GM12865 (cell line): ENCODE measurements around the gene QRFP.
A peak's percentile ranks its signal among the peaks of the same experiment; 100 is the strongest.

ENCODE experiments used
- DNase-seq: peaks from one replicate; pipeline ENCODE4 v3.0.0; 2010; ENCODE audit warnings: low read depth
- H3K4me3 ChIP-seq: 2 replicates; pipeline ENCODE4 v1.5.1; 2011; ENCODE audit warnings: mild to moderate bottlenecking, low read depth, low read length, control low read depth
- TF ChIP-seq, protein P1 (sequence below): IDR thresholded peaks from 2 replicates; pipeline ENCODE4 v1.5.1; 2011; ENCODE audit warnings: low read length, control low read depth, low read depth, inconsistent platforms; ENCODE audit not compliant: insufficient read depth; ENCODE audit errors: missing control alignments

QRFP gene

GRCh38 chr9:130933114-130934046 is 36.8 kb upstream of the QRFP start:
- H3K4me3 ChIP-seq: no peak overlapping the region
- no peak for DNase-seq
- TF ChIP-seq, protein P1, sequence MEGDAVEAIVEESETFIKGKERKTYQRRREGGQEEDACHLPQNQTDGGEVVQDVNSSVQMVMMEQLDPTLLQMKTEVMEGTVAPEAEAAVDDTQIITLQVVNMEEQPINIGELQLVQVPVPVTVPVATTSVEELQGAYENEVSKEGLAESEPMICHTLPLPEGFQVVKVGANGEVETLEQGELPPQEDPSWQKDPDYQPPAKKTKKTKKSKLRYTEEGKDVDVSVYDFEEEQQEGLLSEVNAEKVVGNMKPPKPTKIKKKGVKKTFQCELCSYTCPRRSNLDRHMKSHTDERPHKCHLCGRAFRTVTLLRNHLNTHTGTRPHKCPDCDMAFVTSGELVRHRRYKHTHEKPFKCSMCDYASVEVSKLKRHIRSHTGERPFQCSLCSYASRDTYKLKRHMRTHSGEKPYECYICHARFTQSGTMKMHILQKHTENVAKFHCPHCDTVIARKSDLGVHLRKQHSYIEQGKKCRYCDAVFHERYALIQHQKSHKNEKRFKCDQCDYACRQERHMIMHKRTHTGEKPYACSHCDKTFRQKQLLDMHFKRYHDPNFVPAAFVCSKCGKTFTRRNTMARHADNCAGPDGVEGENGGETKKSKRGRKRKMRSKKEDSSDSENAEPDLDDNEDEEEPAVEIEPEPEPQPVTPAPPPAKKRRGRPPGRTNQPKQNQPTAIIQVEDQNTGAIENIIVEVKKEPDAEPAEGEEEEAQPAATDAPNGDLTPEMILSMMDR: no peak

GRCh38 chr9:130932255-130933079 is 35.9 kb upstream of the QRFP start:
- TF ChIP-seq, protein P1: no peak
- no peak overlapping the region for H3K4me3 ChIP-seq
- DNase-seq: peak; percentile 16

GRCh38 chr9:130931508-130932254 is 35.1 kb upstream of the QRFP start:
- TF ChIP-seq, protein P1: no peak
- no peak overlapping the region for H3K4me3 ChIP-seq
- peak; percentile 86 for DNase-seq

DNA sequence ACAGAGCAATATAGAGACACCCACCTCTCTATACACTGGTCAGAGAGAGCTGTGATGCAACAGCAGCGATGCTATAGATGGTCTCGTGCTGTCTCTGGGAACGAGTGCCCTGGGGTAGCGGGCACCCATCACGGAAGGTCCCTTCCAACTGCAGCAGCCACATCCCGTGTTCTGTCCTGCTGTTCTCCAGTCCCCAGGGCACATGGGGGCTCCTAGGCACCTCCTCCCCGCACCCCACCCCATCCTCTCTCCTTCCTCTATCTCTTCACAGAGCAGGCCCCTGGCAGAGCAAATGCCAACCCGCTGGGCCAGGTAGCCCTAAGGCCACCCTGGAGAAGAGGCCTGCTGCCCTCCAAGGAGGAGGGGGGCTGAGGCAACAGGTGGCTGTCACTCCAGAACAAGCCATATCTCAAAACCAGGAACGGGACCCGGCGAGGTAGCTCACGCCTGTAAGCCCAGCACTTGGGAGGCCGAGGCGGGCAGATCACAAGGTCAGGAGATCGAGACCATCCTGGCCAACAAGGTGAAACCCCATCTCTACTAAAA is 34.3 kb upstream of the QRFP start:
- H3K4me3 ChIP-seq: no peak overlapping the region
- TF ChIP-seq, protein P1: no peak
- DNase-seq: no peak

GRCh38 chr9:130930132-130930803 is 33.7 kb upstream of the QRFP start:
- no peak overlapping the region for H3K4me3 ChIP-seq
- DNase-seq: no peak
- TF ChIP-seq, protein P1: no peak

GRCh38 chr9:130929571-130930038 is 33.0 kb upstream of the QRFP start:
- no peak for DNase-seq
- TF ChIP-seq, protein P1: no peak
- H3K4me3 ChIP-seq: no peak overlapping the region
